H1 (cell line): ENCODE results near the gene MXD3. TPM values are rescaled to one million over a fixed set of nuclear protein-coding genes. Genes with fewer than 3 reads are reported as not detected.

Experiments
- BCL11A ChIP-seq, 2 experiments: IDR thresholded peaks; one replicate each; pipeline ENCODE4 v1.6.1; 2011; ENCODE audit warnings: low read depth in 2 of 2, low read length in 2 of 2, mild to moderate bottlenecking in 2 of 2
- CBX8 ChIP-seq: fragments of 300-800, 300-1000 bp; sonication (generic); IDR thresholded peaks from 2 replicates; pipeline ENCODE4 v1.7.1; 2016; ENCODE audit warnings: low read depth, low read length, borderline replicate concordance
- CEBPB ChIP-seq: IDR thresholded peaks from 2 replicates; pipeline ENCODE4 v1.6.1; 2012; ENCODE audit warnings: low read depth, low read length
- CHD2 ChIP-seq: IDR thresholded peaks from 2 replicates; pipeline ENCODE4 v1.6.1; 2012; ENCODE audit warnings: low read length, improper control_type of control experiment
- EGR1 ChIP-seq: IDR thresholded peaks from 2 replicates; pipeline ENCODE4 v1.6.1; 2011; ENCODE audit warnings: low read depth, low read length, borderline replicate concordance
- HDAC6 ChIP-seq: IDR thresholded peaks from one replicate; pipeline ENCODE4 v1.7.1; 2012; ENCODE audit warnings: low read depth, mild to moderate bottlenecking, inconsistent platforms, low read length, moderate library complexity
- MAFK ChIP-seq: IDR thresholded peaks from 2 replicates; pipeline ENCODE4 v1.6.1; 2012; ENCODE audit warnings: low read depth, mild to moderate bottlenecking, improper control_type of control experiment, low read length
- SIN3A ChIP-seq, 2 experiments: IDR thresholded peaks in 1 of 2; conservative IDR thresholded peaks in 1 of 2; 2 replicates each; pipeline ENCODE4 v1.6.1; 2011 to 2012; ENCODE audit warnings: low read length in 2 of 2, improper control_type of control experiment in 1 of 2, low read depth in 1 of 2, mild to moderate bottlenecking in 1 of 2
- TCF12 ChIP-seq: IDR thresholded peaks from 2 replicates; pipeline ENCODE4 v1.6.1; 2011; ENCODE audit warnings: low read depth, mild to moderate bottlenecking, low read length
- polyA plus RNA-seq, 7 experiments: library from polyadenylated mRNA; depleted of rRNA in 3 of 7; stranded (reverse) in 5 of 7; unstranded in 2 of 7; fragments of >200 nt in 5 of 7; fragments of 200-250 nt in 2 of 7; gene quantifications; 1 replicate in 5 of 7; 2 replicates in 1 of 7; 4 replicates in 1 of 7; pipeline versions ENCODE4 v1.2.1 to v1.2.3, GENCODE V29; 2011 to 2013; ENCODE audit warnings: missing spikeins in 2 of 7, mixed read lengths in 2 of 7
- total RNA-seq: library from RNA; stranded (reverse); fragmentation: NEBNext Ultra II Directional; extraction: Animal tissue kit (Norgen Biotek cat#: 25700); gene quantifications from 2 replicates; pipeline ENCODE4 v1.2.1, GENCODE V29; 2021
- TF ChIP-seq, protein P1 (sequence below): fragments of 300-600 bp; sonication (generic); IDR thresholded peaks from 2 replicates; pipeline ENCODE4 v1.7.1; 2012; ENCODE audit warnings: low read length, moderate library complexity, mild to moderate bottlenecking, inconsistent platforms; ENCODE audit not compliant: insufficient replicate concordance
- TF ChIP-seq, protein P2 (sequence below): IDR thresholded peaks from 2 replicates; pipeline ENCODE4 v1.6.1; 2012; ENCODE audit warnings: low read length, inconsistent platforms

Gene MXD3
- total and polyA plus RNA-seq, 2 of the 8 experiments (the other 6 are each of a cell fraction or from before 2014, with no cell fraction given) = 6.5 to 7.7 TPM

DNA sequence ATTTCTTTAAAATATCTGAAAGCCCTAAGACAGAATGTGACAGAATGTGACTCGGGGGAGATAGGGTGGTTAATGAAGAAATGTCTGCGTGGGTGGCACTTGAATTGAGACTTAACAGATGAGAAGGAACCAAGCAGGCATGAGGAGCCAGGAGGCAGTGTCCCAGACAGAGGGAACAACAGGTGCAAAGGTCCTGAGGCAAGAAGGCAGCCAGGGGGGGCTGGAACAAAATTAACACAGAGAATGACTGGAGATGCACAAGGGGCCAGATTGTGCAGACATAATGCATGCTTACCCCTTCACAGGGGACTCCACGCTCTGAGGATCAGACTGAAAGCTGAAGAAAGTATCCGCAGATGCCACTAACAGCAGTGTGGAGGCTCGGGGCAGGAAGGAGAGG is 38.1 kb upstream of the MXD3 start (continued):
- TF ChIP-seq, protein P1, sequence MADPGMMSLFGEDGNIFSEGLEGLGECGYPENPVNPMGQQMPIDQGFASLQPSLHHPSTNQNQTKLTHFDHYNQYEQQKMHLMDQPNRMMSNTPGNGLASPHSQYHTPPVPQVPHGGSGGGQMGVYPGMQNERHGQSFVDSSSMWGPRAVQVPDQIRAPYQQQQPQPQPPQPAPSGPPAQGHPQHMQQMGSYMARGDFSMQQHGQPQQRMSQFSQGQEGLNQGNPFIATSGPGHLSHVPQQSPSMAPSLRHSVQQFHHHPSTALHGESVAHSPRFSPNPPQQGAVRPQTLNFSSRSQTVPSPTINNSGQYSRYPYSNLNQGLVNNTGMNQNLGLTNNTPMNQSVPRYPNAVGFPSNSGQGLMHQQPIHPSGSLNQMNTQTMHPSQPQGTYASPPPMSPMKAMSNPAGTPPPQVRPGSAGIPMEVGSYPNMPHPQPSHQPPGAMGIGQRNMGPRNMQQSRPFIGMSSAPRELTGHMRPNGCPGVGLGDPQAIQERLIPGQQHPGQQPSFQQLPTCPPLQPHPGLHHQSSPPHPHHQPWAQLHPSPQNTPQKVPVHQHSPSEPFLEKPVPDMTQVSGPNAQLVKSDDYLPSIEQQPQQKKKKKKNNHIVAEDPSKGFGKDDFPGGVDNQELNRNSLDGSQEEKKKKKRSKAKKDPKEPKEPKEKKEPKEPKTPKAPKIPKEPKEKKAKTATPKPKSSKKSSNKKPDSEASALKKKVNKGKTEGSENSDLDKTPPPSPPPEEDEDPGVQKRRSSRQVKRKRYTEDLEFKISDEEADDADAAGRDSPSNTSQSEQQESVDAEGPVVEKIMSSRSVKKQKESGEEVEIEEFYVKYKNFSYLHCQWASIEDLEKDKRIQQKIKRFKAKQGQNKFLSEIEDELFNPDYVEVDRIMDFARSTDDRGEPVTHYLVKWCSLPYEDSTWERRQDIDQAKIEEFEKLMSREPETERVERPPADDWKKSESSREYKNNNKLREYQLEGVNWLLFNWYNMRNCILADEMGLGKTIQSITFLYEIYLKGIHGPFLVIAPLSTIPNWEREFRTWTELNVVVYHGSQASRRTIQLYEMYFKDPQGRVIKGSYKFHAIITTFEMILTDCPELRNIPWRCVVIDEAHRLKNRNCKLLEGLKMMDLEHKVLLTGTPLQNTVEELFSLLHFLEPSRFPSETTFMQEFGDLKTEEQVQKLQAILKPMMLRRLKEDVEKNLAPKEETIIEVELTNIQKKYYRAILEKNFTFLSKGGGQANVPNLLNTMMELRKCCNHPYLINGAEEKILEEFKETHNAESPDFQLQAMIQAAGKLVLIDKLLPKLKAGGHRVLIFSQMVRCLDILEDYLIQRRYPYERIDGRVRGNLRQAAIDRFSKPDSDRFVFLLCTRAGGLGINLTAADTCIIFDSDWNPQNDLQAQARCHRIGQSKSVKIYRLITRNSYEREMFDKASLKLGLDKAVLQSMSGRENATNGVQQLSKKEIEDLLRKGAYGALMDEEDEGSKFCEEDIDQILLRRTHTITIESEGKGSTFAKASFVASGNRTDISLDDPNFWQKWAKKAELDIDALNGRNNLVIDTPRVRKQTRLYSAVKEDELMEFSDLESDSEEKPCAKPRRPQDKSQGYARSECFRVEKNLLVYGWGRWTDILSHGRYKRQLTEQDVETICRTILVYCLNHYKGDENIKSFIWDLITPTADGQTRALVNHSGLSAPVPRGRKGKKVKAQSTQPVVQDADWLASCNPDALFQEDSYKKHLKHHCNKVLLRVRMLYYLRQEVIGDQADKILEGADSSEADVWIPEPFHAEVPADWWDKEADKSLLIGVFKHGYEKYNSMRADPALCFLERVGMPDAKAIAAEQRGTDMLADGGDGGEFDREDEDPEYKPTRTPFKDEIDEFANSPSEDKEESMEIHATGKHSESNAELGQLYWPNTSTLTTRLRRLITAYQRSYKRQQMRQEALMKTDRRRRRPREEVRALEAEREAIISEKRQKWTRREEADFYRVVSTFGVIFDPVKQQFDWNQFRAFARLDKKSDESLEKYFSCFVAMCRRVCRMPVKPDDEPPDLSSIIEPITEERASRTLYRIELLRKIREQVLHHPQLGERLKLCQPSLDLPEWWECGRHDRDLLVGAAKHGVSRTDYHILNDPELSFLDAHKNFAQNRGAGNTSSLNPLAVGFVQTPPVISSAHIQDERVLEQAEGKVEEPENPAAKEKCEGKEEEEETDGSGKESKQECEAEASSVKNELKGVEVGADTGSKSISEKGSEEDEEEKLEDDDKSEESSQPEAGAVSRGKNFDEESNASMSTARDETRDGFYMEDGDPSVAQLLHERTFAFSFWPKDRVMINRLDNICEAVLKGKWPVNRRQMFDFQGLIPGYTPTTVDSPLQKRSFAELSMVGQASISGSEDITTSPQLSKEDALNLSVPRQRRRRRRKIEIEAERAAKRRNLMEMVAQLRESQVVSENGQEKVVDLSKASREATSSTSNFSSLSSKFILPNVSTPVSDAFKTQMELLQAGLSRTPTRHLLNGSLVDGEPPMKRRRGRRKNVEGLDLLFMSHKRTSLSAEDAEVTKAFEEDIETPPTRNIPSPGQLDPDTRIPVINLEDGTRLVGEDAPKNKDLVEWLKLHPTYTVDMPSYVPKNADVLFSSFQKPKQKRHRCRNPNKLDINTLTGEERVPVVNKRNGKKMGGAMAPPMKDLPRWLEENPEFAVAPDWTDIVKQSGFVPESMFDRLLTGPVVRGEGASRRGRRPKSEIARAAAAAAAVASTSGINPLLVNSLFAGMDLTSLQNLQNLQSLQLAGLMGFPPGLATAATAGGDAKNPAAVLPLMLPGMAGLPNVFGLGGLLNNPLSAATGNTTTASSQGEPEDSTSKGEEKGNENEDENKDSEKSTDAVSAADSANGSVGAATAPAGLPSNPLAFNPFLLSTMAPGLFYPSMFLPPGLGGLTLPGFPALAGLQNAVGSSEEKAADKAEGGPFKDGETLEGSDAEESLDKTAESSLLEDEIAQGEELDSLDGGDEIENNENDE = no peak
- TF ChIP-seq, protein P2, sequence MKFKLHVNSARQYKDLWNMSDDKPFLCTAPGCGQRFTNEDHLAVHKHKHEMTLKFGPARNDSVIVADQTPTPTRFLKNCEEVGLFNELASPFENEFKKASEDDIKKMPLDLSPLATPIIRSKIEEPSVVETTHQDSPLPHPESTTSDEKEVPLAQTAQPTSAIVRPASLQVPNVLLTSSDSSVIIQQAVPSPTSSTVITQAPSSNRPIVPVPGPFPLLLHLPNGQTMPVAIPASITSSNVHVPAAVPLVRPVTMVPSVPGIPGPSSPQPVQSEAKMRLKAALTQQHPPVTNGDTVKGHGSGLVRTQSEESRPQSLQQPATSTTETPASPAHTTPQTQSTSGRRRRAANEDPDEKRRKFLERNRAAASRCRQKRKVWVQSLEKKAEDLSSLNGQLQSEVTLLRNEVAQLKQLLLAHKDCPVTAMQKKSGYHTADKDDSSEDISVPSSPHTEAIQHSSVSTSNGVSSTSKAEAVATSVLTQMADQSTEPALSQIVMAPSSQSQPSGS = no peak
- no peak for TF ChIP-seq CHD2
- no peak for TF ChIP-seq EGR1
- no peak for TF ChIP-seq MAFK
- no peak for TF ChIP-seq HDAC6
- no peak for TF ChIP-seq CEBPB
- TF ChIP-seq CBX8 = no peak
- no peak for TF ChIP-seq BCL11A (IDR thresholded peaks at IDR 0.05; ENCODE audit: low read depth in 2 of 2, low read length in 2 of 2)
- TF ChIP-seq TCF12 = no peak
- no peak for TF ChIP-seq SIN3A (conservative IDR thresholded peaks at IDR 0.05 in 1 of 2, IDR thresholded peaks at IDR 0.05 in 1 of 2; ENCODE audit: low read depth in 1 of 2, low read length in 2 of 2)
